ENCODE data around the gene GALNT13.
A peak's percentile ranks its signal among the peaks of the same experiment; 100 is the strongest.
"Not testable (repeated sequence)": the region's sequence is repeated elsewhere in the genome, so short reads cannot be mapped to it uniquely, and the experiment has no call there.

The GALNT13 gene

GRCh38 chr2:154437104-154437503, 565.4 kb downstream of the GALNT13 start:
- DNase-seq, result no peak

GRCh38 chr2:154439156-154439555, 567.4 kb downstream of the GALNT13 start:
- DNase-seq, result peak; percentile 10

- DNase-seq, result no peak
Measured at GRCh38 chr2:154443919-154444318, 572.2 kb downstream of the GALNT13 start.

GRCh38 chr2:154446324-154446723, 574.6 kb downstream of the GALNT13 start:
- DNase-seq, result no peak

GRCh38 chr2:154447727-154448418, 576.2 kb downstream of the GALNT13 start:
- peak; percentile 42 for DNase-seq

- DNase-seq, result no peak
Measured at GRCh38 chr2:154449951-154450658, 578.4 kb downstream of the GALNT13 start.

- DNase-seq, result no peak
Measured at GRCh38 chr2:154452471-154452870, 580.7 kb downstream of the GALNT13 start.

- DNase-seq, result peak; percentile 21
Measured at GRCh38 chr2:154452906-154453493, 581.3 kb downstream of the GALNT13 start.

GRCh38 chr2:154455166-154455565, 583.4 kb downstream of the GALNT13 start:
- no peak for DNase-seq

GRCh38 chr2:154455866-154456265, 584.1 kb downstream of the GALNT13 start:
- no peak for DNase-seq

GRCh38 chr2:154457286-154457685, 585.6 kb downstream of the GALNT13 start:
- DNase-seq, result no peak

- DNase-seq, result no peak
Measured at GRCh38 chr2:154459286-154459685, 587.6 kb downstream of the GALNT13 start.

GRCh38 chr2:154462634-154463033, 590.9 kb downstream of the GALNT13 start:
- DNase-seq, result no peak

GRCh38 chr2:154466226-154466625, 594.5 kb downstream of the GALNT13 start:
- no peak for DNase-seq

- DNase-seq, result no peak
Measured at GRCh38 chr2:154470376-154470775, 598.7 kb downstream of the GALNT13 start.

- not testable (repeated sequence) for DNase-seq
Measured at GRCh38 chr2:154471492-154471891, 599.8 kb downstream of the GALNT13 start.

GRCh38 chr2:154477319-154477718, 605.6 kb downstream of the GALNT13 start:
- DNase-seq, result no peak

GRCh38 chr2:154480521-154480920, 608.8 kb downstream of the GALNT13 start:
- peak; percentile 66 for DNase-seq

GRCh38 chr2:154481336-154481735, 609.6 kb downstream of the GALNT13 start:
- DNase-seq, result peak; percentile 61

GRCh38 chr2:154484338-154485099, 612.8 kb downstream of the GALNT13 start:
- DNase-seq, result peak; percentile 87

- no peak for DNase-seq
Measured at GRCh38 chr2:154488801-154489200, 617.1 kb downstream of the GALNT13 start.

GRCh38 chr2:154489266-154489858, 617.6 kb downstream of the GALNT13 start:
- no peak for DNase-seq

- DNase-seq, result no peak
Measured at GRCh38 chr2:154490530-154490929, 618.8 kb downstream of the GALNT13 start.

All from NCI-H69 (cell line).